K562 (cell line): ENCODE data around the gene LCN15. TPM values are rescaled to one million over a fixed set of nuclear protein-coding genes. Genes with fewer than 3 reads are reported as not detected.

Experiments
- FOXM1 ChIP-seq, 2 experiments: fragments of 450-650 bp in 1 of 2; sonication (generic) in 1 of 2; formaldehyde crosslinking in 1 of 2; IDR thresholded peaks; 2 replicates each; pipeline versions ENCODE4 v1.6.1 to v1.9.0; 2017 to 2022; ENCODE audit warnings: low read depth in 2 of 2, mild to moderate bottlenecking in 2 of 2, missing genetic modification reagents in 1 of 2, moderate library complexity in 1 of 2
- NRF1 ChIP-seq, 2 experiments: fragments of 450-650 bp; IDR thresholded peaks in 1 of 2; conservative IDR thresholded peaks in 1 of 2; 2 replicates each; pipeline ENCODE4 v1.6.1; 2014; ENCODE audit warnings: mild to moderate bottlenecking in 2 of 2
- ZKSCAN8 ChIP-seq: fragments of 200-800 bp; sonication (Bioruptor generic); IDR thresholded peaks from 2 replicates; pipeline ENCODE4 v1.6.1; 2016; ENCODE audit warnings: missing genetic modification characterization, missing compliant biosample characterization
- ZNF384 ChIP-seq: IDR thresholded peaks from 2 replicates; pipeline ENCODE4 v1.6.1; 2012; ENCODE audit warnings: low read depth, low read length, improper control_type of control experiment
- polyA plus RNA-seq, 8 experiments: library from polyadenylated mRNA; depleted of rRNA in 4 of 8; stranded (reverse) in 5 of 8; unstranded in 3 of 8; fragments of >200 nt; fragmentation: Nextera tagmentation in 2 of 8; fragmentation: Illumina TruSeq in 1 of 8; extraction: Ambion mirVana in 2 of 8; extraction: Trizol in 1 of 8; gene quantifications; 2 replicates each; pipeline versions ENCODE4 v1.2.1 to v1.2.3, GENCODE V29; 2011 to 2014; ENCODE audit warnings: inconsistent platforms in 1 of 8, missing spikeins in 1 of 8
- total RNA-seq, 7 experiments: library from RNA; depleted of rRNA in 6 of 7; stranded (reverse); fragments of >200 nt in 6 of 7; fragmentation: Illumina TruSeq in 2 of 7; extraction: Trizol in 2 of 7; gene quantifications; 2 replicates each; pipeline versions ENCODE4 v1.2.1 to v1.2.3, GENCODE V29; 2011 to 2021; ENCODE audit warnings: low replicate concordance in 1 of 7
- TF ChIP-seq, protein P1 (sequence below), 2 experiments: fragments of 450-650 bp in 1 of 2; sonication (generic) in 1 of 2; formaldehyde crosslinking in 1 of 2; IDR thresholded peaks; 2 replicates each; pipeline versions ENCODE4 v1.7.1 to v1.9.0; 2016 to 2022; ENCODE audit warnings: inconsistent platforms in 1 of 2, mild to moderate bottlenecking in 1 of 2, missing genetic modification reagents in 1 of 2

LCN15 gene
- total and polyA plus RNA-seq, 9 of the 15 experiments (the other 6 are each of a cell fraction or from before 2014, with no cell fraction given) = 0.66 TPM; not detected in 8

DNA sequence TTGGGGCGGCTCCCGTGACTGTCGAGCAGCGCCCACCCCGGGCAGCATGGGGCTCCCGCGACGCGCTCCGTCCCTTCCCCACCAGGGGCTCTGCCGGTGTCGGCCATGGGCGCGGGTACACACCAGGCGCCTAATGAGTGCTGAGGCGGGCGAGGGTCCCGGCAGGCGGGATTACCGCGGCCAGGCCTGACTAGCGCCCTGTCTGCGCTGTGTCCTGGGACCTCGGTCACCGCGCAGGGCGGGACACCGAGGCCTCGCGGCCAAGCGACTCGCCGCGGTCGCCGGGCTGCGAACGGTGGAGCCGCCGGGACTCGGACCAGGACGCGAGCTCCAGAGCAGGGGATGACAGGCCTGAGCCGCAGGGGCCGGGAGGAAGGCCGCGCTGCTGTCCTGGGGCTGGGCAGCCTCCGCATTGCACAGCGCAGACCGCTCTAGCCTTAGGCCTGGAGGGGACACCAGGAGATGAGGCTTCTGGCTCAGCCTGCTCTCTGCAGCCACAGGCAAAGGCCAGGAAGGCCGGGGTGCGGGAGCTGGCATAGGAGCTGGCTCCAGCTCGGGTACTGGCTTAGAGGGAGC, 35.7 kb downstream of the LCN15 start (continued):
- TF ChIP-seq, protein P1, sequence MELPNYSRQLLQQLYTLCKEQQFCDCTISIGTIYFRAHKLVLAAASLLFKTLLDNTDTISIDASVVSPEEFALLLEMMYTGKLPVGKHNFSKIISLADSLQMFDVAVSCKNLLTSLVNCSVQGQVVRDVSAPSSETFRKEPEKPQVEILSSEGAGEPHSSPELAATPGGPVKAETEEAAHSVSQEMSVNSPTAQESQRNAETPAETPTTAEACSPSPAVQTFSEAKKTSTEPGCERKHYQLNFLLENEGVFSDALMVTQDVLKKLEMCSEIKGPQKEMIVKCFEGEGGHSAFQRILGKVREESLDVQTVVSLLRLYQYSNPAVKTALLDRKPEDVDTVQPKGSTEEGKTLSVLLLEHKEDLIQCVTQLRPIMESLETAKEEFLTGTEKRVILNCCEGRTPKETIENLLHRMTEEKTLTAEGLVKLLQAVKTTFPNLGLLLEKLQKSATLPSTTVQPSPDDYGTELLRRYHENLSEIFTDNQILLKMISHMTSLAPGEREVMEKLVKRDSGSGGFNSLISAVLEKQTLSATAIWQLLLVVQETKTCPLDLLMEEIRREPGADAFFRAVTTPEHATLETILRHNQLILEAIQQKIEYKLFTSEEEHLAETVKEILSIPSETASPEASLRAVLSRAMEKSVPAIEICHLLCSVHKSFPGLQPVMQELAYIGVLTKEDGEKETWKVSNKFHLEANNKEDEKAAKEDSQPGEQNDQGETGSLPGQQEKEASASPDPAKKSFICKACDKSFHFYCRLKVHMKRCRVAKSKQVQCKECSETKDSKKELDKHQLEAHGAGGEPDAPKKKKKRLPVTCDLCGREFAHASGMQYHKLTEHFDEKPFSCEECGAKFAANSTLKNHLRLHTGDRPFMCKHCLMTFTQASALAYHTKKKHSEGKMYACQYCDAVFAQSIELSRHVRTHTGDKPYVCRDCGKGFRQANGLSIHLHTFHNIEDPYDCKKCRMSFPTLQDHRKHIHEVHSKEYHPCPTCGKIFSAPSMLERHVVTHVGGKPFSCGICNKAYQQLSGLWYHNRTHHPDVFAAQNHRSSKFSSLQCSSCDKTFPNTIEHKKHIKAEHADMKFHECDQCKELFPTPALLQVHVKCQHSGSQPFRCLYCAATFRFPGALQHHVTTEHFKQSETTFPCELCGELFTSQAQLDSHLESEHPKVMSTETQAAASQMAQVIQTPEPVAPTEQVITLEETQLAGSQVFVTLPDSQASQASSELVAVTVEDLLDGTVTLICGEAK (IDR thresholded peaks at IDR 0.05) = peak; percentile 51; the same call in 1 of the 2 replicates
- TF ChIP-seq, protein P1 (CRISPR knock-in tag; IDR thresholded peaks at IDR 0.05) = no peak
- TF ChIP-seq NRF1 (conservative IDR thresholded peaks at IDR 0.05 in 1 of 2, IDR thresholded peaks at IDR 0.05 in 1 of 2) (peak; percentile 22 to 36; a peak in 2 of 4 replicates), FOXM1 (IDR thresholded peaks at IDR 0.05; ENCODE audit: low read depth) (no peak), FOXM1 (CRISPR knock-in tag; IDR thresholded peaks at IDR 0.05; ENCODE audit: low read depth) (peak; percentile 20), ZKSCAN8 (CRISPR knock-in tag) (peak; percentile 100), ZNF384 (no peak)
